GM12801 (cell line): ENCODE results near the gene CD274.

Source experiments
- CTCF ChIP-seq: IDR thresholded peaks from one replicate; pipeline ENCODE4 v1.5.1; 2011; ENCODE audit warnings: control low read depth; ENCODE audit not compliant: insufficient read length; ENCODE audit errors: extremely low read depth

Gene CD274

DNA sequence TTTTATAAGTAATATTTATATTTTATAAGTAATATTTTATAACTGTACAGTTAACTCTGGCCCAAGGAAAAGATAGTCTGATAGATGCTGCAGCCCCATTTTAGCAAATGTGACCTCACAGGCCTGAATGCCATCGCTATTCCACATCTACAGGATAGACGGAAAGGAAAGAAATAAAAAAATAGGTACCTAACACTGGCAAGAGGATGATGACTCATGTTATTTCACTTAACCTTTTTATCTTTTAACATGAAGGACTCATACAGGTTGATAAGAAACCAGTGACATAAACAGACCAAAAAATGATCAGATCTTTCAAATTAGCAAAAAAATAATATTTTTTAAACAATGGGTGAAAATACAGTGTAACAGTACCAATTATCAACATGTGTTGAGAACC is 2.7 kb downstream of the CD274 start:
- no peak for TF ChIP-seq CTCF

DNA sequence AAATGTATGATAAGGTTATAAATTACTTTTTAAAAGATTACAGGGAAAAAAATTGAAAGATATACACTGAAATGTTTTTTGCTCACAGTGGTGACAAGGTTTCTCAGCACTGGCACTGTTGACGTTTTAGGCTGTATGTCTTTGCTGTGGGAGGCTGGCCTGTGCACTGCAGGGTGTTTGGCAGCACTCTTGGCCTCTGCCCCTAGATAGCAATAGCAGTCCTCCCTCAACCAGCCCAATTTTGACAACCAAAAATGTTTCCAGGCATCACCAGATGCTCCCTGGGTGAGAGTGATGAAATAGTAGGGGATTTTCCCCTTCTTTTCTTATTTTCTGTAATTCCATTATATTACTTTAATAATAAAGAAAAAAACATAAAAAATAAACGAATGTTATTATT is 3.3 kb downstream of the CD274 start:
- no peak for TF ChIP-seq CTCF

GRCh38 chr9:5455181-5455580 is 4.8 kb downstream of the CD274 start:
- TF ChIP-seq CTCF, result no peak

DNA sequence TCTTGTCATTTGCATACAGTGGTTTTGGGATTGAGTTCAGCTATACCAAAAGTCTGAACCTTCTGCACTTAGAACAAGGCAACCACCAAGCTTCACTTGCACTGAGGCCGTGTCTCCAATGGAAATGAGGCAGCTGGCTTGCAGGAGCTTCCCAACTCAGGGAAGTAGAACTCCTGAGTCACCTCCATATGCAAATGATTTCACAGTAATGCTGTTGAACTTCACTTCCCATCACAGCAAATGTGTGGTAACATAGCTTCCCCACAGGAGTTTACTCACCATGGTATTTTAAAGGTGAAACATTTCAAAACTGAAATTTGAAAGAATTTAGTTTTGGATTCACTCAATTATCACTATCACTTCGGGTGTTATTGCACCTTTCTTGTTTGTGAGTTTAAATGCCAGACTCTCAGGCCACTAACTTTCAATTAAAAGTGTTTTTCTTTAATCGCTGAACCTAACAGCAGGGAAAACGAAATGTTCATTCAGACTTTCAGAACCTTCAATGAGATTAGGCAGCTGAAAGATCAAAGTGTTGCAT is 9.0 kb downstream of the CD274 start:
- no peak for TF ChIP-seq CTCF

GRCh38 chr9:5460157-5460556 is 9.8 kb downstream of the CD274 start:
- no peak for TF ChIP-seq CTCF

GRCh38 chr9:5466005-5466404 is 15.7 kb downstream of the CD274 start:
- no peak for TF ChIP-seq CTCF

DNA sequence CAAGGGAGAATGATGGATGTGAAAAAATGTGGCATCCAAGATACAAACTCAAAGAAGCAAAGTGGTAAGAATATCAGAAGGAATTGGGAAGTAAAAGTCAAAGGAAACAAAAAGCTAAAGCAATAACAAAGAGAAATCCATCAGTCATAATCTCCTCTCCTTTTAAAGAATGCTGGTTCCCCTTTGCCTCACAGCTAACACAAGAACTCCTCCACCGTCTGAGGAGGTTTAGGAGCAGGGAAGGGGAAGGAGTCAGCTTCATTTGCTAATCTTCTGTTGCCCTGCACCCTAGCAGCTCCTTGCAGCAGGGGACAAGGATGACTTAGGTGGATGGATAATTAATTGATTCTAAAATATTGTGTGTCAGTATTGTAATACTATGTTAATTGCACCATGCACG is 16.4 kb downstream of the CD274 start:
- no peak for TF ChIP-seq CTCF

DNA sequence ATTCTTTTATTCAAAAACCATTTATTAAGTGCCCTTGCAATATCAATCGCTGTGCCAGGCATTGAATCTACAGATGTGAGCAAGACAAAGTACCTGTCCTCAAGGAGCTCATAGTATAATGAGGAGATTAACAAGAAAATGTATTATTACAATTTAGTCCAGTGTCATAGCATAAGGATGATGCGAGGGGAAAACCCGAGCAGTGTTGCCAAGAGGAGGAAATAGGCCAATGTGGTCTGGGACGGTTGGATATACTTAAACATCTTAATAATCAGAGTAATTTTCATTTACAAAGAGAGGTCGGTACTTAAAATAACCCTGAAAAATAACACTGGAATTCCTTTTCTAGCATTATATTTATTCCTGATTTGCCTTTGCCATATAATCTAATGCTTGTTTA is 18.5 kb downstream of the CD274 start:
- TF ChIP-seq CTCF, result no peak
